ENCODE results near the gene PMS1.
"Not testable (repeated sequence)": the region's sequence is repeated elsewhere in the genome, so short reads cannot be mapped to it uniquely, and the experiment has no call there.

PMS1 gene

DNA sequence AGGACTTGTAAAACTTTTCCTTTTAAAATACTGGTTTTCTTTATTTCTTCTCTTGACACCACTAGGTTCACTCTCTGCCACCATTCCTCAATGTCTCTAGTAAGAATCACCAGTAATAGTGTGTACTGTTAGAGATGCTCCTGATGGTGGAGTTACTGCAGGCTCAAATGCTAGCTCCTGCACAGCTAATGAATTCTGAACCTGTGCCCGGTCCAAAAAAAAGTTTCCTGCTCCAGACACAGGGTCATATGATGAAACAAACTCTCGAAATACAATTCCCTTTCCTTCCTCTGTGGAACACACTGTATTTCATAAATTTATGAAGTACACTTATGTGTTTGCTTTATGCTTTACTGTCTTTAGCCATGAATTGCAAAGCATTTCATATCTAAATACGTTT lies 19.2 kb downstream of the PMS1 start:
- DNase-seq (ENCODE audit: insufficient read length, low spot score) (no peak), FAIRE-seq (no peak)

DNA sequence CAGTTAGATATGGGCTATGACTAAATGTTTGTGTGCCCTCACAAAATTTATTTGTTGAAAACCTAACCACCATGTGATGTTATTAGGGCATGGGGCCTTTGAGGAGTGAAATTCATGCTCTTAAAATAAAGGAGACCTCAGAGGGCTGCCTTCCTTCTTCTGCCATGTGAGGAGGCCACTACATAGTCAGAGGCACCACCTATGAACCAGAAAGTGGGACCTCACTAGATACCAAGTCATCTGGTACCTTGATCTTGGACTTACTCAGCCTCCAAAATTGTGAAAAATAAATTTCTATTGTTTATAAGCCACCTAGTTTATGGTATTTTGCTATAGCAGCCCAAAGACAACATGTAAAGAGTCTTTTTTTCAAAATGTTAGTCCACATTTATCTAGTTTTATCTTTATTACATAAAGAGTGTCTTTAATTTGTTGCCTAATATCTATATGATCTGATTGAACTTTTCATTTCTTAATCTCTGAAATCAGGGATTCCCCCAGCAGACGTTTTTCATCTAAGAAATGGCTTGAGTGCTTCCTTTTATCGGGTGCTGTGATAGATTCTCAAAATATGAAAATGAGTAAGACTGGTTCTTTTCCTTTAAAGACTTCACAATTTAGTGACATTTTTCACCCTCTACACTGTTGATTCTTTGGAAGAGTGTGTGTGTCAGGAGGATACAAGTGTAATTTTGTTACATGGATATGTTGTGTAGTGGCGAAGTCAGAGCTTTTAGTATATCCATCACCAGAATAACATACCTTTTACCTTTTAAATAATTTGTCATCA lies 34.2 kb downstream of the PMS1 start:
- no peak for DNase-seq (ENCODE audit: insufficient read length, low spot score)
- FAIRE-seq: no peak

DNA sequence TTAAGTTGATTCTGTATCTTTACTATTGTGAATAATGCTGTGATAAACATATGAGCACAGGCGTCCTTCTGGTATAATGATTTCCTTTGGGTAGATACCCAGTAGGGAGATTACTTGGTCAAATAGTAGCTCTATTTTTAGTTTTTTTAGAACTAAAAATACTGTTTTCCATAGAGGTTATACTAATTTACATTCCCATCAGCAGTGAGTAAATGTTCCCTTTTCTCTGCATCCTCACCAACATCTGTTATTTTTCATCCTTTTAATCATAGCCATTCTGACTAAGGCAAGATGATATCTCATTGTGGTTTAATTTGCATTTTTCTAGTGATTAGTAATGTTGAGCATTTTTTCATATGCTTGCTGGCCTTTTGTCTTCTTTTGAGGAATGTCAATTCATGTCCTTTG lies 35.1 kb downstream of the PMS1 start:
- no peak for FAIRE-seq
- DNase-seq (ENCODE audit: insufficient read length, low spot score): no peak

DNA sequence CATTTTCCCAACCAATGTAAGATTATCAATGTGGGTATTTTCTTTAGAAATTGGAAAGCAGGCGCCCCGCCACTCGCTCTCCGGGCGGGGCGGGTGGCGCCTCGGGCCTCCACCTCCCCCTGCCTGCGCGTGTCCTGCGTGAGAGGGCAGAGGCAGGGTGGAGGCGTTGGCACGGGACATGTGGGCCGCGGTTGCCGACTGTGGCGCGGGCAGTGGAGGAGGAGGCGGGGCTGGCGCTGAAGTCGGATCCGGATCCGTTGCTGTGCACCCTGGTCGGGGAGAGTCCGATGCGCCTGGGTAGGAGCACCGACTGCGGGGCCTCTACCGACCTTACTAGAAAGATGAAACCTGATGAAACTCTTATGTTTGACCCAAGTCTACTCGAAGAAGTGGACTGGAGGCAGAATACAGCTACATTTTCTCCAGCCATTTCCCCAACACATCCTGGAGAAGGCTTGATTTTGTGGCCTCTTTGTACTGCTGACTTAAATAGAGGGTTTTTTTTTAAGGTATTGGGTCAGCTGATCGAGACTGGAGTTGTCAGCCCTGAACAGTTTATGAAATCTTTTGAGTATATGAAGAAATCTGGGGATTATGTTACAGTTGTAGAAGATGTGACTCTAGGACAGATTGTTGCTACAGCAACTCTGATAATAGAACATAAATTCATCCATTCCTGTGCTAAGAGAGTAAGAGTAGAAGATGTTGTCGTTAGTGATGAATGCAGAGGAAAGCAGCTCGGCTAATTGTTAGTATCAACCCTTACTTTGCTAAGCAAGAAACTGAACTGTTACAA lies 37.9 kb downstream of the PMS1 start:
- FAIRE-seq: peak; percentile 88

DNA sequence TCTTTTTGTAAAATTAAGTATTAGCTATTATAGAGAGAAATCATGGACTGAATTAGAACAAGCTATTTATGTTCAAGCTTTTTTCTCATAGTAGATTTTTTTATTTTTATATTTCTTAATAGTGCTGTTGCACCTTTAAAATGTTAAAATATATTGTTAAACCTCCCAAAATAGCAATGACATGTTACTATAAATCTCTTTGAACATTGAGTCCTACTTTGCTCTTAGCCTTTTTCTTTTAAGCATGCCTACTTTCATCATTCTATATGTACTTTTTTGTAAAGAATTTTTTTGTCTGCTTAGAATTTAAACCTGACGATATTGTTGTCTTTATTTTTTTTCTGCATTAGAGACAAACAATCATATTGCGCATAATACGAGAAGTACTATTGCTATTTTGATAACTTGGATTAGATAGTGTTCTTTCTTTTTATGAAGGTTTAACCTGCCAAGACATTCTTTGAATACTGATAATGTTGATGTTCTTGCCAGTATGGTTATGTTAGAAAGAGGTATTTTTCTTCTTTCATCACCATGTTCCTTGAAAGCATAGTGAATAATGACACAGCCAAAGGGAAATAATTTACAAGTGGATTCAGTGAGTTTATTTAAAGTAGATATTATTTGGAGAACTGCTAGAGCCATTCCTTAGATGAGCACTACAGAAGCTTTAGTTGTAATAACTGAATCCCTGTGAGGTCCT lies 40.6 kb downstream of the PMS1 start:
- DNase-seq (ENCODE audit: insufficient read length, low spot score) (no peak), FAIRE-seq (no peak)

More for the DNA sequence above, 37.9 kb downstream of the PMS1 start:
- DNase-seq (ENCODE audit: insufficient read length, low spot score): peak; percentile 21

DNA sequence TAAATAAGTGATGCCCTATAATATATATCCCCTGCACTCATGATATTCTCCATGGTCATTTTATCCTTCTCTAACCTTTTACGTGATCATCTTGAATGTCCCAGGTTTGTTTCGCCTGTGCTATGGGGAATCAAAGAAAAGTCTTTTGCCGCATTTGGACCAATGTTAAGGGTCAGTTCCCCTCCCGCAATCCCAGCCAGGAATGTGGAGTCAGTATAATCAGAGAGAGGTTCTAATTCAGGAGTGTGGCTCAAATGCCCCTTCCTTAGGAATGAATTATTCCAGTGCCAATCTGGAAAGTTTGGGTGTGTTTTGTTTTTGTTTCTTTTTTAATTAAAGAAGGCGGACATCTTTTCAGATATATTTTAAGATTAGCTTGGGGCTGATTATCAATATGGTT lies 41.8 kb downstream of the PMS1 start:
- DNase-seq (ENCODE audit: insufficient read length, low spot score) (no peak), FAIRE-seq (no peak)

DNA sequence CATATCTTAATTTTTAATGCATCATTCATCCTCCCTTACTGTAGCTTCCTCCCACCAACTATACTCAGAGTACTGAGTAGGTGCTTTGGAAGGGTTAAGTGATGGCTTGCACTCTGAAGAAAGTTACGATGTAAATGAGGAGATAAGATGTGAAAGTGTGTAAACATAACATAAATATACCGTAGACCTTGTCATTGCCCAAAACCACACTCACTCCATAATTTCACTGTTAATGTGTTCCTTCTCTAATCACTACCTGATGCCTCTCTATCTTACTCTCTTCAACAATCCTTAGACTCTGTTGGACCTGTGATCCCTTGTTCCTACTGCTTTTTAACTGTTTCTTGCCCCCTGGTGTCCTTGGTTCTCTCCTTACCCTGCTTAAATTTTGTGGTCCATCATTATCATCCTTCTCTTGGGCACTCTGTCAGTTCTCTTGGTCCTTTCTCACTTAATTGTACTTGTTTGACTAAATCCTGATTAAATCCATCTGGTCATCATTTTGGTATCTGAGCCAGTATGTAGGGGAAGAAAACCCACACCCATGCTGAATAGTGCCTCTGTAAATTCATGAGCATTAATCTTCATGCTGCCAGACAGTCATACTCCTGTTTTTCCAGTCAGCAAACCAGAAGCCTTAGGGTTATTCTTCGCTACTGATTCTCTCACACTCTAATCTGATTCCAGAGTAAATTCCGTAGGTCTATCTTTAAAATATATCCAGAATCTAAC lies 45.0 kb downstream of the PMS1 start:
- FAIRE-seq (peak; percentile 62), DNase-seq (ENCODE audit: insufficient read length, low spot score) (no peak)

DNA sequence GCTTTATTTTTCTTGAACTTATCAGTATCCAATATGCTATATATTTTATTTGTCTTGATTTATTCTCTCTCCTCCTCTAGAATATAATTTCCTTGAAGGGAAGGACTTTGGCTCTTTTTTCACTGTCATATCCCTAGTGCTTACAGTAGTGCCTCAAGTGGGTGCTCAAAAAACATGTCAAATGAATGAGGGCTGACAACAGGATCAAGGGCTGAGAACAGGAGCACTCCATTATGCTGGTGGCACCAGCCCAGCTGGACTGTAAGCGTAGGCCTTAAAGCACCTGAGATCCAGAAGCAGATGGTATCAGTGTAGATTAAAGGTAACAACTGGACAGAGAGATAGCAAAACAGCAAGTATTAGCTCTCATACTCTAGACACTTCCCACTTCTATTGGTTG lies 46.3 kb downstream of the PMS1 start:
- DNase-seq (ENCODE audit: insufficient read length, low spot score): no peak
- FAIRE-seq: no peak

DNA sequence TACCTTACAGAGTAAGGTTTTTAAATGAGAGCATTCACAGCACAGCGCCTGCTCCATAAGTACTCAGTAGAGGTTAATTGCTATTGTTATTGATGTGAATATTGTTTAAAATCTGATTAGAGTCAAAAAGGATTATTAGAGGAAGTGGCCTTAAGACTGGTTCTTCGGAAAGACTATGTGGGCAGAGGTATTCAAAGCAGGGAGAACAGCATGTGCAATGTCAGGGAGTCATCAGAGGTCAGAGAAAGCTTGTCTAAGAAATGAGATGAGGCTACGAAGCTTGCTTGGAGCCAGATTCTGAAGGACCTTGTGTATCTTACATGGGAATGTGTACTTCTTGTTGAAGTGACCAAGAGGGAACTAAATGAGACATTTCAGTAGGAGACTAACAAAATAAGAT lies 49.8 kb downstream of the PMS1 start:
- no peak for FAIRE-seq
- DNase-seq (ENCODE audit: insufficient read length, low spot score): no peak

DNA sequence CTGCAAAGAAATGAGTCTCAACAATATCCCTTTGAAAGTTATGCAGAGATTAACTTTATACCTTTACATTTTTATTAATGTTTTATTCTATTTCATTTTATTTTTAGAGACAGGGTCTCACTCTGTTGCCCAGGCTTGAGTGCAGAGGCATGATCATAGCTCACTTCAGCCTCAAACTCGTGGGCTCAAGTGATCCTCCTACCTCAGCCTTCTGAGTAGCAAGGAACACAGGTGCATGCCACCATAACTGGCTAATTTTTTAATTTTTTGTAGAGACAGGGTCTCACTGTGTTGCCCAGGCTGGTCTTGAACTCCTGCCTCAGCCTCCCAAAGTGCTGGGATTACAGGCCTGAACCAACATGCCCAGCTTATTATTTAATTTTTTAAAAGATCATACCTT lies 50.4 kb downstream of the PMS1 start:
- not testable (repeated sequence) for FAIRE-seq; DNase-seq (ENCODE audit: insufficient read length, low spot score)

DNA sequence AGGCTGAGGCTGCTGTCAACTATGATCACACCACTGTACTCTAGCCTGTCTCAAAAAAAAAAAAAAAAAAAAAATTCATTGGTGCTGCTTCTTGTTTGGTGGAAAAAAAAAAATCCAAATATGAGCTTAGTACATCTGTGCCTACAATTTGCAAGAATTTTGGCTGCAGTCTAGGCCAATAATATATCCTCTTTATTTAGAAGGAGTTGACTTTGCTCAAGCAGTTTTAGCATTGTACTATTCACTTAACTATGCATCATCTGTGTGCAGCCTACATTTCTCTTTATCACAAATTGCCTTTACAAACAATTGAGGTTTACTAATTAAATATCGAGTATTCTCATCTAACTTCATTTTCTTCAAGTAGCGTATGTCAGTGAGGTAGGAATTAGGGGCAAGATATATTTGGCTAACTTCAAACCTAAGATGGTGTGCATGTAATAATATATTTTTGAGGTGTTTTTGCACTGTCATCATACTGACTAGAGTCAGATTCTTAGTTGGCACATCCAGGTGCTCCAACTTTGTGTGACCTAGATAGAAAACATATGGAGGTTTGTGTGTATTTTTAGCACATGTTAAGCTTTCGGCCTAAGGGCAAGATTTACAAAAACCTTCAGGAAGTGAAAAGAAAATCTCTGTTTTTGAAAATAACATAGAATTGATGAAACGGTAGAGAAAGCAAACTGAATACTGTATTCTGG lies 51.8 kb downstream of the PMS1 start:
- FAIRE-seq: no peak
- DNase-seq (ENCODE audit: insufficient read length, low spot score): no peak

DNA sequence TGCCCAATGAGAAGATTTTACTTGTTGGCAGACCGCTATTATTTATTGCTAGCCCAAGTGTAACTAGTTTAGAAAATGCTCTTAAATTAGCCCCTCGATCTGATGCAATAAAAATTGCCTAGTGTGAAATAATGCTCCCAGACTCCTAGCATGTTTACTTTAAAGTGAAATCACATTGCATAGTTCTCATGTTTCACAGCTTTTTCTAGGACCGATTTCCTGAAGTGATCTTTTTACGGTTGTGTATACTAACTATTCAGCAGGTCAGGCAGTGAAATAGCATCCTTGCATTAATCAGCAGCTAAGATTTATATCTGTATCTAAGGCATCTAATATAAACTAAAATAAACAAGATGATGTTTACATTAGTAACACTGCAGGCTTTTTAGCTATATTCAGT lies 52.4 kb downstream of the PMS1 start:
- FAIRE-seq (no peak), DNase-seq (ENCODE audit: insufficient read length, low spot score) (peak; percentile 43)

DNA sequence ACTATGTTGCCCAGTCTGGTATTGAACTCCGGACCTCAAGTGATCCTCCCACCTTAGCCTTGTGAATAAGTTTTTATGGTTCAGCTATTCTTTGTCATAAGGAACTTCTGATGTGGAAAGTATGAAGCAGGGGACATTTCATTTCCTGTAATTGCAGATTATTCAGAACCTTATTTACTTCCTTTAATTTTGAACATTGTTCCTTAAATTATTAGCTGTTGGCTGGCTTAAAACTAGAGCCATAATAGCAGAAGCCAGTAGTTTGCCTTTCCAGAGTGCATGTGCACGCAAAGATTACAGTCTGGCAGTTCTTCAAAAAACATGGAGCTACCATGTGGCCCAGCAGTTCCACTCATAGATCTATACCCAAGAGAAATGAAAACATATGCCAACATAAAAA lies 53.1 kb downstream of the PMS1 start:
- FAIRE-seq: no peak
- DNase-seq (ENCODE audit: insufficient read length, low spot score): no peak

DNA sequence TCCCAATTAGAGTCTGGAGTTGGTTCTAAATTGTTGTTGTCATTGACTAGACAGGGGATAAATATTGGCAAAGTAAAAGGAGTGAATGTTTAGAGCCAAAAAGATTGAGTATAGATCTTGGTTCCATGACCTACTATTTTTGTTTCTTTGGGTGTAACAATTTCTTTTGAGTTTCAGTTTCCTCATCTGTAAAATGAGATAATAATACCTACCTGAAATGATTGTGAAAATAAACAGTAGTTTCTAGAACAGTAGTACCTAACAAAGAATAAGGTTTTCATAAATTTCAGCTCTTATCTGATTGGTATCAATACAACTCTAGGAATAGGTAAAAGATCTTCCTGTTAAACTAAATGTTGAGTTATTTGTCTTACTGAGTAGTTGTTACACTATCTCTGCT lies 56.8 kb downstream of the PMS1 start:
- DNase-seq (ENCODE audit: insufficient read length, low spot score): no peak
- no peak for FAIRE-seq

DNA sequence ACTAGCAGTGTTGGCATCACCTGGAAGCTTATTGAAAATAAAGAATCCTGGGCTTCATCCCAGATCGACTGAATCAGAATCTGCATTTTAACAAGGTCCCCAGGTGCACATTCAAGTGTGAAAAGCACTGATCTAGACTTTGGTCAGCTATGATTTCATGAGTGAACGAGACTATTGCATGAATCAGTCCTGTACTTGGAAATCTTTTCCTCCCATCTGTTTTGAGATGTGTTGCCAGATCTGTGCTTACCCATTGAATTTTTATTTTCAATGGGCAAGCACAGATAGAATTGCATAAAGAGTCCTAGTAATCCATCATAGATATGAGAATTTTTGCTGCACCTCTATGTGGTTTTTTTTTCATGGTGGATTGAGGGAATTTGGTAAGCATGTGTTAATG lies 64.0 kb downstream of the PMS1 start:
- FAIRE-seq (no peak), DNase-seq (ENCODE audit: insufficient read length, low spot score) (no peak)

DNA sequence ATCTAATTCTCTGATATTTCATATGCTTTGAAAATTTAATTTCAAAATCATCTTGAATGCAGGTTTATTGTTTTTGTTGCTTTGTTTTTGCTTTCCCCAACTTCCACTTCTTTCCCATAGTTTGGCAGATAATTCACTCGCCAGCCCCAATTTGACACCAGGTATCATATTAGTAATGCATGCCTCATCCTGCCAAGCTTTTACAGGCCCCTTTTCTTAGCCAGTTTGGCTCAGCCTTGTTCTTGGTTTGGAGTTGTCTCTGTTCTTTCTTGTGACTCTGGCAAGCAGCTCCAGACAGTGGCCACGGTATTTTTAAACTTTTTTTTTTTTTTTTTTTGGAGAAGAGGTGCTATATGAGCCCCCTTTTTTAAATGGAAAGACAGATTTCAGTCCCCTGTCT lies 65.3 kb downstream of the PMS1 start:
- FAIRE-seq (no peak), DNase-seq (ENCODE audit: insufficient read length, low spot score) (no peak)

DNA sequence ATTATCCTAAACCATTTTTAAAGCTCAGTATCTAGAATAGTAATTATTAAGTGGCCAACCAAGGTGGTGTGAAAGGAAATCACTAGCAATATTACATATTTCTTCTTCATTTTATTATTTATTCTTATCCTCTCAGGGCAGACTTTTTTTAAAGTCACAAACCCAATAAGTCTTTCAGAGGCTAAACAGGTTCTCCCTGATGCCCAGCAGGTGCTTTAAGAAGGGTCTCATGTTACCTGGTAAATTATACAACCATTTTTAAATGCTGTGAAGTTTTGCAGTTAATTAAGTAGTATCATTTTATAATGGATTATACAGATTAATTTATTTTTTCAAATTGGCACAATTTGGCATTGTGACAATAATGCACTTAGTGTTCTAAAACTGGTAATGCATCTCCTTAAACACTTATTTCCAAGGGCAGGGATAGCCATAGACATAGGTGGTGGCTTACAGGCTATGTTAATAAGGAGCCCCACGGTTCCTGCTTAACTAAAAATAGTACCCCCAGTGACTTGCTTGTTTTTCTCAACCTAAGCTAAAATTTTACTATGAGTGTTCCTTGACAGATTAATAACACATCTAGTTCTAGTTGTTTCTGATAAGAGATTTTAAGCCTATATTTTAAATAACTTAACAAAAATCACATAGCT lies 67.0 kb downstream of the PMS1 start:
- DNase-seq (ENCODE audit: insufficient read length, low spot score) (no peak), FAIRE-seq (no peak)

DNA sequence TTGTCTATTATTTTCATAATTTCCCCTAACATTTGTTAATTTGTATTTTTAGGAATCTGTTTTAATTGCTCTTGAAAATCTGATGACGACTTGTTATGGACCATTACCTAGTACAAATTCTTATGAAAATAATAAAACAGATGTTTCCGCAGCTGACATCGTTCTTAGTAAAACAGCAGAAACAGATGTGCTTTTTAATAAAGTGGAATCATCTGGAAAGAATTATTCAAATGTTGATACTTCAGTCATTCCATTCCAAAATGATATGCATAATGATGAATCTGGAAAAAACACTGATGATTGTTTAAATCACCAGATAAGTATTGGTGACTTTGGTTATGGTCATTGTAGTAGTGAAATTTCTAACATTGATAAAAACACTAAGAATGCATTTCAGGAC lies 69.9 kb downstream of the PMS1 start:
- no peak for DNase-seq (ENCODE audit: insufficient read length, low spot score)
- no peak for FAIRE-seq

DNA sequence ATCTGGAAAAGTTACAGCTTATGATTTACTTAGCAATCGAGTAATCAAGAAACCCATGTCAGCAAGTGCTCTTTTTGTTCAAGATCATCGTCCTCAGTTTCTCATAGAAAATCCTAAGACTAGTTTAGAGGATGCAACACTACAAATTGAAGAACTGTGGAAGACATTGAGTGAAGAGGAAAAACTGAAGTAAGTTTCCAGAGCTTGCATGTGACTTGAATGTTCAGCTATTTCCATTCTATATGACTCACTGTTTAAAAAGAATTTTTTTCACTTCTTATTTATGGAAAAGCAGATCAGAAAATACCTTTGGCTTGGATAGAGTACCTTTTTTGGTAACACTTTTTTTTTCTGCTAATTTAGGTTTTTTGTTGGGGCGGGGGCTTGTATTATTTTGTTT lies 70.7 kb downstream of the PMS1 start:
- FAIRE-seq: no peak
- no peak for DNase-seq (ENCODE audit: insufficient read length, low spot score)

DNA sequence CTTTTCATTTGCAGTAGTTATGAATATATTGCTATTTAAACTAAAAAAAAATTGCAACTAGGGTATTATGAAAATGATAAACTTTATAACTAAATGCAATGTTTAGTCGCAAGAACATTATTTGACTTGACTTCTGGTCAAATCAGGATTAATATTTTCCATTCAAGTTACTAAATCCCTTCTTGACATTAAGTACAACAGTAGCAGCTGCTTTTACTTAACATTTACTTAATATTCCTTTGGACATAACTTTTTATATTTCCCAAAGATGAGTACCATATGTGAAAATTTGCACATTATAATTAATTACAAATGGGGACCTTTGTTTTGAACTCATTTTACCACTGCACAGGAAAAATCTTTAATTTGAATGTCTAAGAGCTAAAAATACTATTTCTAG lies 74.0 kb downstream of the PMS1 start:
- DNase-seq (ENCODE audit: insufficient read length, low spot score) (no peak), FAIRE-seq (no peak)
